Kidney (tissue), 14 donors: Measurements from ENCODE around the gene SPRR1A. TPM values are rescaled to one million over a fixed set of nuclear protein-coding genes. Genes with fewer than 3 reads are reported as not detected.

Source experiments
- DNase-seq, 5 donors: peaks; one replicate each; pipeline ENCODE4 v3.0.0-alpha.2; 2013 to 2020
- FAIRE-seq: peaks from 2 replicates; lab custom pipeline; 2012; peaks lifted over from hg19 to GRCh38; lab: Jason Lieb, UNC
- H3K27ac ChIP-seq, 2 donors: one replicate each; pipeline ENCODE4 v1.7.0; 2013; ENCODE audit warnings: low read depth in 2 of 2, low read length in 2 of 2, inconsistent platforms in 1 of 2
- H3K27me3 ChIP-seq: one replicate; pipeline ENCODE4 v1.7.1; 2013; ENCODE audit warnings: low read length, inconsistent platforms; ENCODE audit not compliant: control insufficient read depth, insufficient read depth
- H3K36me3 ChIP-seq, 3 donors: one replicate each; pipeline versions ENCODE4 v1.7.0 to v1.7.1; 2013; ENCODE audit warnings: low read length in 3 of 3, control low read depth in 1 of 3, inconsistent platforms in 1 of 3; ENCODE audit not compliant: insufficient read depth in 3 of 3, control insufficient read depth in 2 of 3
- H3K4me1 ChIP-seq, 3 donors: one replicate each; pipeline versions ENCODE4 v1.7.0 to v1.7.1; 2013; ENCODE audit warnings: low read length in 3 of 3, inconsistent platforms in 1 of 3, low read depth in 1 of 3; ENCODE audit not compliant: control insufficient read depth in 2 of 3, insufficient read depth in 2 of 3
- H3K4me3 ChIP-seq, 3 donors: one replicate each; pipeline versions ENCODE4 v1.7.0 to v1.8.1; 2013; ENCODE audit warnings: low read length in 3 of 3, control low read depth in 1 of 3, inconsistent platforms in 1 of 3
- H3K9ac ChIP-seq, 3 donors: one replicate each; pipeline versions ENCODE4 v1.7.0 to v1.7.1; 2013; ENCODE audit warnings: low read length in 3 of 3, control low read depth in 1 of 3, inconsistent platforms in 1 of 3
- H3K9me3 ChIP-seq, 3 donors: one replicate each; pipeline versions ENCODE4 v1.7.0 to v1.7.1; 2013; ENCODE audit warnings: low read length in 3 of 3, control low read depth in 1 of 3, inconsistent platforms in 1 of 3; ENCODE audit not compliant: control insufficient read depth in 2 of 3, insufficient read depth in 1 of 3
- intact Hi-C: fragments of 100-400 bp; cut with DNase I; formaldehyde crosslinking; loops from one replicate; pipeline ENCODE4 v1.11.1; 2022
- polyA plus RNA-seq: library from polyadenylated mRNA; stranded (reverse); fragments of 350-450 nt; fragmentation: Illumina TruSeq; extraction: RNeasy Lipid Tissue Mini Kit (QIAGEN cat#74804); gene quantifications from one replicate; pipeline ENCODE4 v1.2.3, GENCODE V29; 2014; ENCODE audit warnings: low read depth, low replicate concordance; ENCODE audit not compliant: insufficient read depth
- total RNA-seq: library from RNA; stranded (reverse); fragmentation: NEBNext Ultra II Directional; extraction: Animal tissue kit (Norgen Biotek cat#: 25700); gene quantifications from one replicate; pipeline ENCODE4 v1.2.1, GENCODE V29; 2021
- TF ChIP-seq, protein P1 (sequence below): IDR thresholded peaks from 3 replicates; pipeline ENCODE4 v1.5.1; 2012; ENCODE audit warnings: mild to moderate bottlenecking, moderate library complexity, borderline replicate concordance; ENCODE audit not compliant: insufficient read depth; ENCODE audit errors: extremely low read depth
- donor health status: control.
- donor health status: control.
- donor health status: control.
- donor health status: control.
- donor health status: control.
- donor health status: DM: yes; HTN: yes; CAD: no.
- donor health status: Normal renal cell carcinoma (clear cell type).

SPRR1A gene
- total and polyA plus RNA-seq, 2 donors from 2014 or later = not detected

DNA sequence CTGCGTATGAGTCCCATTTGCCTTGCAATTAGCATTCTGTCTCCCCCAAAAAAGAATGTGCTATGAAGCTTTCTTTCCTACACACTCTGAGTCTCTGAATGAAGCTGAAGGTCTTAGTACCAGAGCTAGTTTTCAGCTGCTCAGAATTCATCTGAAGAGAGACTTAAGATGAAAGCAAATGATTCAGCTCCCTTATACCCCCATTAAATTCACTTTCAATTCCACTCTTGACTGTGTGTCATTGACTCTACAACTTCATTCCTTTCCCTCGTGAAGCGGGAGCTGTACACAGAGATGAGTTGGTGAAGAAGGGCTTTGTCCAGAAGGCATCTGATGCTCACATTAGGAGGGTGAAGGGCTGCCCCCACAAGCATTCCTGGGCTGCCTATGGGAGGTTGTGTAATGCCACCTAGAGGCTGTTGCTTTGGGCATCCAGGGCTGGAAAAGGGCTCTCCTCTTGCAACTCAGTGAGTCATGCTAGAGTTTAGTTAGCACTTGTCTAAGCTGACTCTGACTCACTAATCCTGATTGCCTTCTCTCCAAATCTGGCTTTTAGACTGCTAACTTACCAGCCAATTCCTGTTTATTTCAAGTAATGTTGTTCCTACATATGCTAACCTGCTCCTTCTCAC lies 48.9 kb downstream of the SPRR1A start:
- H3K9ac ChIP-seq = no peak overlapping the region
- DNase-seq = peak in 3 of 5 donors; percentile 8 to 23 (median 22)
- intact Hi-C loops = no loop called here
- no peaks in the 10 kb centered on the region for H3K4me1 ChIP-seq
- no peak overlapping the region for H3K27ac ChIP-seq
- TF ChIP-seq, protein P1, sequence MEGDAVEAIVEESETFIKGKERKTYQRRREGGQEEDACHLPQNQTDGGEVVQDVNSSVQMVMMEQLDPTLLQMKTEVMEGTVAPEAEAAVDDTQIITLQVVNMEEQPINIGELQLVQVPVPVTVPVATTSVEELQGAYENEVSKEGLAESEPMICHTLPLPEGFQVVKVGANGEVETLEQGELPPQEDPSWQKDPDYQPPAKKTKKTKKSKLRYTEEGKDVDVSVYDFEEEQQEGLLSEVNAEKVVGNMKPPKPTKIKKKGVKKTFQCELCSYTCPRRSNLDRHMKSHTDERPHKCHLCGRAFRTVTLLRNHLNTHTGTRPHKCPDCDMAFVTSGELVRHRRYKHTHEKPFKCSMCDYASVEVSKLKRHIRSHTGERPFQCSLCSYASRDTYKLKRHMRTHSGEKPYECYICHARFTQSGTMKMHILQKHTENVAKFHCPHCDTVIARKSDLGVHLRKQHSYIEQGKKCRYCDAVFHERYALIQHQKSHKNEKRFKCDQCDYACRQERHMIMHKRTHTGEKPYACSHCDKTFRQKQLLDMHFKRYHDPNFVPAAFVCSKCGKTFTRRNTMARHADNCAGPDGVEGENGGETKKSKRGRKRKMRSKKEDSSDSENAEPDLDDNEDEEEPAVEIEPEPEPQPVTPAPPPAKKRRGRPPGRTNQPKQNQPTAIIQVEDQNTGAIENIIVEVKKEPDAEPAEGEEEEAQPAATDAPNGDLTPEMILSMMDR = no peak
- no peak overlapping the region for H3K4me3 ChIP-seq
- FAIRE-seq = no peak
- H3K27me3 ChIP-seq = no peaks in the 10 kb centered on the region
- H3K36me3 ChIP-seq = no peaks in the 10 kb centered on the region
- H3K9me3 ChIP-seq = no peaks in the 10 kb centered on the region

- intact Hi-C loops = no loop called here
- Histone ChIP-seq H3K9me3 (no peaks in the 10 kb centered on the region), H3K27ac (no peak overlapping the region), H3K36me3 (no peaks in the 10 kb centered on the region), H3K27me3 (no peaks in the 10 kb centered on the region), H3K4me1 (no peaks in the 10 kb centered on the region), H3K9ac (no peak overlapping the region), H3K4me3 (no peak overlapping the region)
- TF ChIP-seq, protein P1 = no peak
- DNase-seq = no peak
- FAIRE-seq = no peak
These were observed 51.3 kb downstream of the SPRR1A start for GRCh38 chr1:153035211-153035610.

Other genes with a start within 250 kb of the SPRR1A start
- gene KPRP, start 226.1 kb upstream of the SPRR1A start, total RNA-seq = not detected
- gene KPRP, start 226.1 kb upstream of the SPRR1A start, polyA plus RNA-seq = not detected
- not detected for gene LCE1F, start 208.9 kb upstream of the SPRR1A start, total RNA-seq
- not detected for gene LCE1F, start 208.9 kb upstream of the SPRR1A start, polyA plus RNA-seq
- not detected for gene LCE1E, start 197.8 kb upstream of the SPRR1A start, total RNA-seq
- gene LCE1E, start 197.8 kb upstream of the SPRR1A start, polyA plus RNA-seq = not detected
- gene LCE1D, start 187.4 kb upstream of the SPRR1A start, total RNA-seq = not detected
- not detected for gene LCE1D, start 187.4 kb upstream of the SPRR1A start, polyA plus RNA-seq
- gene LCE1C, start 177.4 kb upstream of the SPRR1A start, total RNA-seq = not detected
- gene LCE1C, start 177.4 kb upstream of the SPRR1A start, polyA plus RNA-seq = not detected
- not detected for gene LCE1B, start 172.1 kb upstream of the SPRR1A start, total RNA-seq
- gene LCE1B, start 172.1 kb upstream of the SPRR1A start, polyA plus RNA-seq = not detected
- gene LCE1A, start 156.6 kb upstream of the SPRR1A start, total RNA-seq = not detected
- not detected for gene LCE1A, start 156.6 kb upstream of the SPRR1A start, polyA plus RNA-seq
- gene LCE6A, start 141.2 kb upstream of the SPRR1A start, total RNA-seq = not detected
- not detected for gene LCE6A, start 141.2 kb upstream of the SPRR1A start, polyA plus RNA-seq
- not detected for gene LCE7A, start 124.1 kb upstream of the SPRR1A start, total RNA-seq
- not detected for gene LCE7A, start 124.1 kb upstream of the SPRR1A start, polyA plus RNA-seq
- gene SMCP, start 105.8 kb upstream of the SPRR1A start, total RNA-seq = not detected
- gene SMCP, start 105.8 kb upstream of the SPRR1A start, polyA plus RNA-seq = not detected
- gene IVL, start 75.5 kb upstream of the SPRR1A start, total RNA-seq = not detected
- gene IVL, start 75.5 kb upstream of the SPRR1A start, polyA plus RNA-seq = not detected
- not detected for gene SPRR5, start 36.9 kb upstream of the SPRR1A start, total RNA-seq
- gene SPRR5, start 36.9 kb upstream of the SPRR1A start, polyA plus RNA-seq = not detected
- gene SPRR4, start 13.4 kb upstream of the SPRR1A start, total RNA-seq = not detected
- not detected for gene SPRR4, start 13.4 kb upstream of the SPRR1A start, polyA plus RNA-seq
- gene SPRR3, start 17.7 kb downstream of the SPRR1A start, total RNA-seq = not detected
- not detected for gene SPRR3, start 17.7 kb downstream of the SPRR1A start, polyA plus RNA-seq
- gene SPRR1B, start 47.1 kb downstream of the SPRR1A start, total RNA-seq = not detected
- not detected for gene SPRR1B, start 47.1 kb downstream of the SPRR1A start, polyA plus RNA-seq
- gene SPRR2D, start 57.0 kb downstream of the SPRR1A start, total RNA-seq = not detected
- gene SPRR2D, start 57.0 kb downstream of the SPRR1A start, polyA plus RNA-seq = not detected
- 0.60 TPM for gene SPRR2A, start 73.4 kb downstream of the SPRR1A start, total RNA-seq
- not detected for gene SPRR2A, start 73.4 kb downstream of the SPRR1A start, polyA plus RNA-seq
- not detected for gene SPRR2B, start 87.5 kb downstream of the SPRR1A start, total RNA-seq
- gene SPRR2B, start 87.5 kb downstream of the SPRR1A start, polyA plus RNA-seq = not detected
- gene SPRR2E, start 110.4 kb downstream of the SPRR1A start, total RNA-seq = not detected
- not detected for gene SPRR2E, start 110.4 kb downstream of the SPRR1A start, polyA plus RNA-seq
- gene SPRR2F, start 129.4 kb downstream of the SPRR1A start, total RNA-seq = not detected
- not detected for gene SPRR2F, start 129.4 kb downstream of the SPRR1A start, polyA plus RNA-seq
- gene SPRR2G, start 166.8 kb downstream of the SPRR1A start, total RNA-seq = not detected
- not detected for gene SPRR2G, start 166.8 kb downstream of the SPRR1A start, polyA plus RNA-seq
- gene LELP1, start 219.3 kb downstream of the SPRR1A start, total RNA-seq = not detected
- not detected for gene LELP1, start 219.3 kb downstream of the SPRR1A start, polyA plus RNA-seq
- not detected for gene PRR9, start 233.5 kb downstream of the SPRR1A start, total RNA-seq
- not detected for gene PRR9, start 233.5 kb downstream of the SPRR1A start, polyA plus RNA-seq